ENCODE measurements around the gene MIGA1.
A peak's percentile ranks its signal among the peaks of the same experiment; 100 is the strongest.
"Not testable (repeated sequence)": the region's sequence is repeated elsewhere in the genome, so short reads cannot be mapped to it uniquely, and the experiment has no call there.

MIGA1 gene

DNA sequence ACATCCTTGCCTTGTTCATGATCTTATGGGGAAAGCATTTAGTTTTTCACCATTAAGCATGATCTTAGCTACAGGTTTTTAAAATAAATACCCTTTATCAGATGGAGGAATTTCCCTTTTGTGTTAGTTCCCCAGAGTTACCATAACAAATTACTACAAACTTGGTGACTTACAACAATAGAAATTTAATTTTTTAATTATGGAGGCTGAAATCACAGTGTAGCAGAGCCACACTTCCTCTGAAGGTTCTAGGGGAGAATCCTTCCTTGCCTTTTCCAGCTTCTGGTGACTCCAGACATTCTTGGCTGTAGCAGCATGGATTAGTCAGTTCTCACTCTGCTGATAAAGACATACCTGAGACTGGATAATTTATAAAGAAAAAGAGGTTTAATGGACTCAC, 18.5 kb downstream of the MIGA1 start:
- DNase-seq (ENCODE audit: low read depth, low spot score) = peak; percentile 56

- DNase-seq (ENCODE audit: low read depth, low spot score) = no peak
These were observed 22.6 kb downstream of the MIGA1 start for GRCh38 chr1:77802026-77802425.

- DNase-seq (ENCODE audit: low read depth, low spot score) = no peak
These were observed 23.9 kb downstream of the MIGA1 start for GRCh38 chr1:77803371-77803770.

GRCh38 chr1:77809787-77810462, 30.5 kb downstream of the MIGA1 start:
- DNase-seq (ENCODE audit: low read depth, low spot score) = not testable (repeated sequence)

DNA sequence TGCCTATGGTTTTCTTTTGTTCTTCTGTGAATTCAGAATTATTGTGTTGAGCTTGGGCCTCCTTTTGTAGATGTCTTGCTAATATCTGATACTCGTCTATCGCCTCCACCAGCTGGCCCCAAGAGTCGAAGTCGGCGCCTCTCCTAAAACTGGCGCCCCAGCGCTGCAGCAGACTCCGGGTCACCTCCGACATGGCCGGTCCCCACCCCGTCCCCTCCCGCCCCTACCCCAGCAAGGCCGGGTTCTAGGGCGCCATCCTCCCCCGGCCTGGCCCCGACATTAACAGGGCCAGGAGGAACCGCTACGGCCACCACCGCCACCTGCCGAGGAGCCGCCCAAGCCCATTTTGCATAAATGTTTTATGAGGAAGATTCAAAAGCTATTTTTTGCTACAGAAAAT, 32.1 kb downstream of the MIGA1 start:
- DNase-seq (ENCODE audit: low read depth, low spot score) = not testable (repeated sequence)

GRCh38 chr1:77817368-77818209, 38.1 kb downstream of the MIGA1 start:
- DNase-seq (ENCODE audit: low read depth, low spot score) = no peak

DNA sequence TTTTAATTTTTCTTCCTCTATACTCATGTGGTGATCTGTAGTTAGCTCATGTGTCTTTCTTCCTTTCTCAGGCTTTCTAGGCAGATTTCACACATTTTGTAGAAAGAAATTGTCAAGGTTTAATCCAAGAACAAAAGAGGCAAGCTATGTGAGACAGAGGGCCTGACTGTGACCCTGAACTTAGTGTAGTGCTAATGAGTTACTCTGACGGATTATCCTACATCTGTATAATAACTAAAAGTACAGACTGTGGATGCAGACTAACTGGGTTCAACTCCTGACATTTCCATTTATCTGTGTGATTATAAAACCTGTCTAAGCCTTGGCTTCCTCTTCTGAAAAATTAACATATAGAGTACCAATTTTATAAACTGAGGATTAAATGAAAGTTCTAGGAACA, 40.7 kb downstream of the MIGA1 start:
- DNase-seq (ENCODE audit: low read depth, low spot score) = no peak

GRCh38 chr1:77824079-77824478, 44.6 kb downstream of the MIGA1 start:
- peak; percentile 70 for DNase-seq (ENCODE audit: low read depth, low spot score)

DNA sequence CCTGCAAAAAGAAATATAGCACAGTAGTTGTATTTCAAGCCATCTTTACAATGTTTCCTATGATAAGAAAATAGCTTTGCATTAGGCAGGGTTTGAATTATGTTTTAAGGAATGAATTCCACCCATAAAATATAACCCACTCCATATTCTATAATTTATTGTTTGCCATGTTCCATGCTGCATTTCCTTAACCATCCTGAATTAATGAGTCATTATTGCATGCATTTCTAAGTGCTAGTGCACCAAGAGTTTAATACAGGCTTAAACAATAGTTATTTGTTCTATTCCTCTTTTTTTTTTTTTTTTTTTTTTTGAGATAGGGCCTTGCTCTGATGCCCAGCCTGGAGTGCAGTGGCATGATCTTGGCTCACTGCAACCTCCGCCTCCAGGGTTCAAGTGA, 45.2 kb downstream of the MIGA1 start:
- DNase-seq (ENCODE audit: low read depth, low spot score) = no peak

- DNase-seq (ENCODE audit: low read depth, low spot score) = peak; percentile 60
These were observed 45.8 kb downstream of the MIGA1 start for GRCh38 chr1:77825131-77825709.

GRCh38 chr1:77826851-77827250, 47.4 kb downstream of the MIGA1 start:
- DNase-seq (ENCODE audit: low read depth, low spot score) = not testable (repeated sequence)

GRCh38 chr1:77828098-77828497, 48.6 kb downstream of the MIGA1 start:
- no peak for DNase-seq (ENCODE audit: low read depth, low spot score)

DNA sequence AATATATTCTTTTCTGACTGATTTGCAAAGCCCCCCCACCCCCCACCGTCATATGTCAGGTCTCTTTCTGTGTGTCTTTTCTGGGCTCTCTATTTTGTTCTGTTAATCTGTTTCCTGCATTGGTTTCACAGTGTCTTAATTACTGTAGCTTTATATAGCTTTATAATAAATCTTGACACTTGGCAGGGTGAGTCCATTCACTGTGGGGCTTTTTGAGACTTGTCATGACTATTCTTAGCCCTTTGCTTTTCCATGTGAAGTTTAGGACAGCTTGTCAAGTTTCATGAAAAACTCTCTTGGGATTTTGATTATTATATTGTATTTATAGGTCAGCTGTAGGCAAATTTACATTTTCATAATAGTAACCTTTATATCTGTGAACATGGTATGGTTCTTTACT, 50.4 kb downstream of the MIGA1 start:
- DNase-seq (ENCODE audit: low read depth, low spot score) = no peak

- no peak for DNase-seq (ENCODE audit: low read depth, low spot score)
These were observed 51.5 kb downstream of the MIGA1 start for GRCh38 chr1:77830946-77831345.

DNA sequence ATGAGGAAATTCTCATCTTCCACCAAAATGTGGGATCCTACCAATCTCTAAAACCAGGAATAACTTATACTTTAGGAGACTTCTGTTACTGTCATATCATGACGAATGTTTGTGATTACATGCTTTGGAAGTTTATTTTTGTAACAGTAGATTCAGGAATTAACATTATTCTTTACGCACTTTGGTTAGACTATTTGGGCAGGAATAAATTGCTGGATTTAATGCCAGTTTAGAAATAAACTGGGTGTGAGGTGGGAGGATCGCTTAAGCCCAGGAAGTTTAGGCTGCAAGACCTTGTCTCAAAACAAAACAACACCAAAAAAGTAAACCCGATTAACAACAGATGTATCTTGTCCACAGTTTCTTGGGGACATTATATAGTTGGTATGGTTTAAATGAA, 52.1 kb downstream of the MIGA1 start:
- peak; percentile 15 for DNase-seq (ENCODE audit: low read depth, low spot score)

GRCh38 chr1:77831976-77832711, 52.7 kb downstream of the MIGA1 start:
- DNase-seq (ENCODE audit: low read depth, low spot score) = peak; percentile 57

DNA sequence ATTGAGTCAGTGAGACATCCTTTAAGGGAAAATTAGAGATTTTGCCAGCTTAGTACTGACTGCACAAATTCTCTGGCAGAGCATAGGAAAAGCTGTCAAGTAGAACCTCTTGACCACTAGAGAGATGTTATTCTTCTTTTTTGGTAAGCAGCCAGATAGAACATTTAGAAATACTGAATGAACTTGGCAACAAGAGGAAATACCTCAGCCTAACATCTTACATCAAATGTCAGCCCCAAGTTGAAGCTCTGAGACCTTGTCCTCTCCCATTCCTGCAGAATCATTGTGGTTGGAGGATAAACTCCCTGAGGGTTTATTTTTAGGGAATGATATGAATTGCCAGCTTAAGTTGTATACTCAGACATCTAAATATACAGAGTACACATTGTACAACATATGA, 53.5 kb downstream of the MIGA1 start:
- DNase-seq (ENCODE audit: low read depth, low spot score) = peak; percentile 90

DNA sequence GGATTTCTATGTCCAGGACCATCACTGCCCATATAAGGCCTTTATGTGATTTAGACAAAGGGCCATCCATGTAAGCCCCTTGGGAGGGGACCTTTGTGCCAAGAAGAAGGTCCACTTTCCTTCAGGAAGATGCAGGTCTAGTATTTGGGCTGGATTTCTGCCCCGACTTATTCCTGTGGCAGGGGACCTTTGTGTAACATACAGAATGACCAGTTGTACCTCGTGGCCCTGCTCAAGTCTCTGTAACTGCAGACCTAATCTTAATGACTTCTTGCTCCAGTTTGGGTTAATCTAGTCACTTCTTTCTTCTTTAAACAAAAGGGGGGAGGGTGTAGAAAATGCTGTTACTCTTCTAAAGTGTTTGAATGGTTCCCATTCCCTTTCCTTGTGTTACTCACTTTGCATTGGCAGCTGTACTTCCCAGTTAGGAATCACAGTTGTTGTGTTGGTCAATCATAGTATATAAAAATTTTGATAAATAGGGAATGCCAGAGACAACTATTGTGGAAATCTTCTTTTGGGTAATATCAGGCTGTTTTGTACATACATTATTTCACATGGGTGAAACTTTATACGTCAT, 54.2 kb downstream of the MIGA1 start:
- peak; percentile 23 for DNase-seq (ENCODE audit: low read depth, low spot score)

DNA sequence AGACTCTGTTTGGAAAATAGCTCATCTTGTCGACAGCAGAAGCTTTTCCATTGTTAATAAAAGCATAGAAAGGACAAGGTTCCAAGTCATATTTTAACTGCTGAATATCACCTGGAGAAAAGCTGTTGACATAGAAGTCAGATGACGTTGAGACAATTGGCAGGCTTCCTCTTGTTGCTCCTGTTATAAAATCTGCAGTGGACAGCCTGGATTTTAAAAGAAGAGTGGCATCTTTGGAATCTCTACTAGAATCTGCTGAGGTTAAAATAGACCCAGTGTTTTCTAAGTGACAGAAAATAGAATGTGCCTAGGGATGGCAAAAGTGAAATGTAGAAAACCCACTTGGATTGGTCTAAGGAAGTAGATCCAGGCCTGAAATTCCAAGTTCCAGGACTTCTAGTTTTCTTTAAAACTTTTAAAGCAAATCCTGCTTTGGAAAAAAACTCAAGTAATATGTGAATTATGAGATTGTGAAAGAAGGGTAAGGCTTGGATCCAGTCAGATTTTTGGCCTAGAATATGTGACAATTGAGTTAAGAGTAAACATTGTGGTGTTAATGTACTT, 55.4 kb downstream of the MIGA1 start:
- peak; percentile 68 for DNase-seq (ENCODE audit: low read depth, low spot score)

DNA sequence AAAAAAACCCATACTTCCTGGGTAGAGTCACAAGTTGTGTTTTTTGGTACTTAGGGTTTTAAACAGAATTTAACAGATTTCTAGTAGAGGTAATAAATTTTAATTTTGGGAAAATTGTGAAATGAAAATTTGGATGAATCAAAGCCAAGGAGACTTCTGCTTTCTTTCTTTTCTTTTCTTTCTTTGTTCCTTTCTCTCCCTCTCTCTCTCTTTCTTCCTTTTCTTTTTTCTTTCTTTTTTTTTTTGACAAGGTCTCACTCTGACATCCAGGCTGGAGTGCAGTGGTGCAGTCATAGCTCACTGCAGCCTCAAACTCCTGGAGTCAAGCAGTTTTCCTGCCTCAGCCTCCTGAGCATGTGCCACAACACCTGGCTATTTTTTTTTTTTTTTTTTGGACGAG, 62.1 kb downstream of the MIGA1 start:
- DNase-seq (ENCODE audit: low read depth, low spot score) = no peak

GRCh38 chr1:77845951-77846350, 66.5 kb downstream of the MIGA1 start:
- DNase-seq (ENCODE audit: low read depth, low spot score) = no peak
